ENCODE data around the gene LRRN4. TPM values are rescaled to one million over a fixed set of nuclear protein-coding genes. Genes with fewer than 3 reads are reported as not detected.

Gene LRRN4
- total and polyA plus RNA-seq, 2 of the 4 experiments (the other 2 are of a cell fraction), result under 0.01 to 0.19 TPM

DNA sequence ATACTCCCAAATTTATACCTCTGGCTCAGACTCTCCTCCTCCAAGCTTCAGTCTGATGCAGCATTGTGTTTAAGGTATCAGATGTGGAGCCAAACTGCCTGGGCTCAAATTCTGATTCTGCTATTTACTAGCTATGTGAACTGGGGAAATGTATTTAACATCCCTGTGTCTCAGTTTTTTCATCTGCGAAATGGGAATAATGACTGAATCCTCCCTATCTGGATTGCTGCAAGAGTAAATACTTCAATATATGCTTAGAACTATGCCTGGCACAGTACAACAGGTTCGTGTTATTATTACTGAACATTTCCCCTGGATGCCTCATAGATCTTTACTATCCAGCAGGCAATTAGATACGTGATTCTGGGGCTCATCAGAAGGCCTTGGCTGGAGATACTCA lies 5.5 kb downstream of the LRRN4 start:
- Histone ChIP-seq H2BK20ac (ENCODE audit: low read depth, low read length) (no peak overlapping the region), H3K9ac (ENCODE audit: low read depth, low read length) (no peak overlapping the region), H2AK9ac (replicated peaks; ENCODE audit: low read depth, low read length, poor library complexity) (no peak overlapping the region), H2AK5ac (ENCODE audit: low read depth, low read length) (no peak overlapping the region), H3K27ac (ENCODE audit: insufficient read depth, low read length) (no peak overlapping the region), H3K9me3 (ENCODE audit: control insufficient read depth, insufficient read depth, low read length) (no peaks in the 10 kb centered on the region), H3K14ac (replicated peaks; ENCODE audit: low read depth, low read length) (no peak overlapping the region), H3K79me1 (ENCODE audit: low read depth in 1 of 2, low read length in 2 of 2) (no peaks in the 10 kb centered on the region), H4K8ac (ENCODE audit: low read depth in 2 of 2, low read length in 2 of 2) (no peak overlapping the region), H3K4ac (ENCODE audit: low read depth, low read length) (no peak overlapping the region), H2BK5ac (ENCODE audit: low read depth, low read length, poor library complexity, severe bottlenecking) (no peak overlapping the region), H3K27me3 (ENCODE audit: control insufficient read depth, insufficient read depth, low read length) (peaks cover 9% of the 10 kb centered on the region), H2BK120ac (ENCODE audit: low read depth, low read length) (no peak overlapping the region), H3K4me2 (ENCODE audit: low read depth, low read length) (no peak overlapping the region), H4K91ac (ENCODE audit: insufficient read depth, low read depth, low read length) (no peak overlapping the region), H3K4me1 (ENCODE audit: control insufficient read depth, insufficient read depth, low read length) (peaks cover 3% of the 10 kb centered on the region), H3K18ac (ENCODE audit: low read depth, low read length) (no peak overlapping the region), H3K9me1 (ENCODE audit: insufficient read depth, low read length) (peaks cover 3% of the 10 kb centered on the region; the same call in 1 of the 2 replicates), H2AFZ (replicated peaks; ENCODE audit: low read length, poor library complexity) (no peak overlapping the region), H4K20me1 (ENCODE audit: insufficient read depth, low read length) (no peaks in the 10 kb centered on the region), H3K56ac (ENCODE audit: extremely low read depth, insufficient read depth, low read length) (no peak overlapping the region), H4K5ac (ENCODE audit: low read depth, low read length) (no peak overlapping the region), H3K36me3 (ENCODE audit: control insufficient read depth, insufficient read depth, low read length) (no peaks in the 10 kb centered on the region), H3K4me3 (ENCODE audit: insufficient read depth, low read depth, low read length) (no peak overlapping the region), H2BK15ac (ENCODE audit: low read depth, low read length) (no peak overlapping the region), H3K23ac (ENCODE audit: low read depth, low read length) (no peak overlapping the region)
- CTCF ChIA-PET, result no interaction called here
- in situ Hi-C loops (cut with MboI; ENCODE audit: low sequenced_read_pairs), result no loop called here
- DNase-seq, result no peak
- dilution Hi-C loops (cut with HindIII; ENCODE audit: low sequenced_read_pairs, unreplicated experiment), result no loop called here
- POLR2A ChIA-PET (ENCODE audit: unreplicated experiment), result no interaction called here
- no peak for TF ChIP-seq RAD21 (IDR thresholded peaks at IDR 0.05; ENCODE audit: low read length)
- intact Hi-C loops (cut with micrococcal nuclease), result no loop called here
- no peak for ATAC-seq (ENCODE audit: low read depth)
- WGBS, 2 experiments (ENCODE audit: extremely low coverage in 2 of 2, insufficient read length in 1 of 2), result no CpG with 5 or more reads among the region's 3 CpGs
- BruUV-seq (replicated peaks), result no TSS peak

Measured in IMR-90 (cell line).